ENCODE data around the gene PI4K2B.

PI4K2B gene

GRCh38 chr4:25233737-25234389, at the start of gene PI4K2B:
PI4K2B (plus strand) TSS chr4:25234033; CDS start chr4:25234164, 131 bp downstream.
- peak; percentile 95 for DNase-seq (ENCODE audit: low read depth)
- peak within 1 kb of the TSS; percentile 83 for H3K4me3 ChIP-seq (ENCODE audit: low read depth, low read length)
- TF ChIP-seq MAX (IDR thresholded peaks at IDR 0.05; ENCODE audit: low read depth, low read length) = peak; percentile 51
- TF ChIP-seq POLR2A (IDR thresholded peaks at IDR 0.05; ENCODE audit: extremely low read depth, insufficient read length) = peak; percentile 96
- no peak for TF ChIP-seq CTCF (IDR thresholded peaks at IDR 0.05; ENCODE audit: low read depth, low read length)
- peak; percentile 82; the same call in 1 of the 2 replicates for TF ChIP-seq MYC (IDR thresholded peaks at IDR 0.05; ENCODE audit: low read depth, low read length)

DNA sequence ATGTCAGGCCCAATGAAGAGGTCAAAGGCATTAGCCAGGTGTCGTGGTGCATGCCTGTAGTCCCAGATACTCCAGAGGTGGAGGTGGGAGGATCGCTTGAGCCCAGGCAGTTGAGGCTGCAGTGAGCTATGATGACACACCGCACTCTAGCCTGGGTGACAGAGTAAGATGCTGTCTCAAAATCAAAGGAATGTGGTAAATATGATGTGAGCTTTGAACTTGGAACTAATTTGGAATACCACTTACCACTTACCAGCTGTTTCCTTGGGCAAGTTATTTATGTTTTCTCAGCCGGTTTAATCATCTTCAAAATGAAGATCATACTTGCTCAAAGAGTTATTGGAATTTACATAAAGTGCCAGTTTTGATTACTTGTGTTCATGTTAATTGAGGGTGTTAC, 49.8 kb upstream of the PI4K2B start:
- TF ChIP-seq MAX (IDR thresholded peaks at IDR 0.05; ENCODE audit: low read depth, low read length) (no peak), CTCF (IDR thresholded peaks at IDR 0.05; ENCODE audit: low read depth, low read length) (no peak), MYC (IDR thresholded peaks at IDR 0.05; ENCODE audit: low read depth, low read length) (no peak), POLR2A (IDR thresholded peaks at IDR 0.05; ENCODE audit: extremely low read depth, insufficient read length) (no peak)
- DNase-seq (ENCODE audit: low read depth) = no peak
- H3K4me3 ChIP-seq (ENCODE audit: low read depth, low read length) = no peak overlapping the region

DNA sequence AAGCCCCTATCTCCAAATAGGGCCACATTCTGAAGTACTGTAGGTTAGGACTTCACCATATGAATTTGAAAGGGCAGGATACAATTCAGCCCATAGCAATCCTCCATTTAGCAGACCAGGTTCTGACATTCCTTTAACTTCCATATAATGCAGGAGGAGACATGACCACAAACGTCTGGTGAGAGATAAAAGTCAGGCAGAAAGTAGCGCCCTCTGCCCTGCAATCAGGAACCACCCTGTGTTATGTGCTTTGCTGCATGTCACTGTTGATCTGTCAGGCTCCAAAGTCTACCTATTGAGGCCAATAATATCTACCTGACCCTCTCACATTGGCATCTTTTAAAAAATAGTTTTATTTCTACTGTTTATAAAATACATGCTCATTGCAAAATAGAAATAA, 43.4 kb upstream of the PI4K2B start:
- TF ChIP-seq CTCF (IDR thresholded peaks at IDR 0.05; ENCODE audit: low read depth, low read length) (peak; percentile 3), MYC (IDR thresholded peaks at IDR 0.05; ENCODE audit: low read depth, low read length) (no peak), POLR2A (IDR thresholded peaks at IDR 0.05; ENCODE audit: extremely low read depth, insufficient read length) (no peak)
- no peak for DNase-seq (ENCODE audit: low read depth)
- H3K4me3 ChIP-seq (ENCODE audit: low read depth, low read length) = no peak overlapping the region

GRCh38 chr4:25198713-25199112, 35.1 kb upstream of the PI4K2B start:
- TF ChIP-seq MAX (IDR thresholded peaks at IDR 0.05; ENCODE audit: low read depth, low read length) (no peak), POLR2A (IDR thresholded peaks at IDR 0.05; ENCODE audit: extremely low read depth, insufficient read length) (no peak), MYC (IDR thresholded peaks at IDR 0.05; ENCODE audit: low read depth, low read length) (no peak), CTCF (IDR thresholded peaks at IDR 0.05; ENCODE audit: low read depth, low read length) (no peak)
- H3K4me3 ChIP-seq (ENCODE audit: low read depth, low read length) = no peak overlapping the region
- no peak for DNase-seq (ENCODE audit: low read depth)

GRCh38 chr4:25207997-25208396, 25.8 kb upstream of the PI4K2B start:
- no peak for DNase-seq (ENCODE audit: low read depth)
- no peak for TF ChIP-seq MAX (IDR thresholded peaks at IDR 0.05; ENCODE audit: low read depth, low read length)
- TF ChIP-seq POLR2A (IDR thresholded peaks at IDR 0.05; ENCODE audit: extremely low read depth, insufficient read length) = no peak
- TF ChIP-seq MYC (IDR thresholded peaks at IDR 0.05; ENCODE audit: low read depth, low read length) = no peak
- TF ChIP-seq CTCF (IDR thresholded peaks at IDR 0.05; ENCODE audit: low read depth, low read length) = no peak
- H3K4me3 ChIP-seq (ENCODE audit: low read depth, low read length) = no peak overlapping the region

Measured in NB4 (cell line).